ENCODE data around the gene NEDD9. TPM values are rescaled to one million over a fixed set of nuclear protein-coding genes. Genes with fewer than 3 reads are reported as not detected.

Gene NEDD9
- total RNA-seq, 2 experiments from 2014 or later = 72.2 to 80.8 TPM

DNA sequence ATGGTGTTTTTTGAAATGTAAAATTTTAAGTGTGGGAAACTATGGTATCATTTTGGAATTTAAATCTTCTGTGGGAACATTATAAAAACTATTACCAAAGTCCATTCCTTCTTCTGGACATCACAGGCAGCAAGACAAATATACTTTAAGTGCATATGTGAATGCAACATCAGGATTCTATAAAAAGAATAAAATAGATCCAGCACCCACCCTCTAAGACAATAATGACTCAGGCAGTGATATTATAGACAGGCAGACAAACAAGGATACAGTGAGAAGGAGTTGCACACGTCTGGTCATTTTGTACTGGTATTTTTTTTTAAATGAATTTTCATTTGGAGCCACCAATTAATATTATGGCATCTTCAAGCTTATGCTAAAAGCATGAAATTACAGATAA is 21.1 kb upstream of the NEDD9 start:
- POLR2A ChIA-PET = interaction anchor here (2.1 to 2.4 kb wide), 2 partner anchors 11 to 21 kb away, joined by 7 to 11 read pairs; partner anchors contain the start of gene NEDD9
- H3K27ac Mint-ChIP-seq = no peak overlapping the region
- no peak for ATAC-seq (ENCODE audit: low read depth)
- no peak for DNase-seq
- peaks cover 63% of the 10 kb centered on the region for H3K36me3 Mint-ChIP-seq
- H3K4me1 Mint-ChIP-seq = peaks cover 25% of the 10 kb centered on the region
- H3K9me3 Mint-ChIP-seq = peaks cover 8% of the 10 kb centered on the region
- no peak overlapping the region for H3K4me3 Mint-ChIP-seq
- H3K27me3 Mint-ChIP-seq = no peaks in the 10 kb centered on the region

- no peak for ATAC-seq (ENCODE audit: low read depth)
- H3K36me3 Mint-ChIP-seq = peaks cover 67% of the 10 kb centered on the region
- H3K27ac Mint-ChIP-seq = no peak overlapping the region
- peaks cover 17% of the 10 kb centered on the region for H3K4me1 Mint-ChIP-seq
- POLR2A ChIA-PET = interaction anchor here (1.6 kb wide), 1 partner anchor 19 kb away, joined by 4 read pairs; the partner anchor contains the start of gene NEDD9
- DNase-seq = no peak
- no peak overlapping the region for H3K4me3 Mint-ChIP-seq
- peaks cover 12% of the 10 kb centered on the region for H3K9me3 Mint-ChIP-seq
- no peaks in the 10 kb centered on the region for H3K27me3 Mint-ChIP-seq
Measured at GRCh38 chr6:11251553-11252360, 19.3 kb upstream of the NEDD9 start.

- no peaks in the 10 kb centered on the region for H3K27me3 Mint-ChIP-seq
- POLR2A ChIA-PET = no interaction called here
- H3K27ac Mint-ChIP-seq = no peak overlapping the region
- peaks cover 15% of the 10 kb centered on the region for H3K4me1 Mint-ChIP-seq
- no peak overlapping the region for H3K4me3 Mint-ChIP-seq
- H3K9me3 Mint-ChIP-seq = peaks cover 12% of the 10 kb centered on the region
- DNase-seq = no peak
- no peak for ATAC-seq (ENCODE audit: low read depth)
- peaks cover 63% of the 10 kb centered on the region for H3K36me3 Mint-ChIP-seq
Measured at GRCh38 chr6:11250108-11250507, 17.6 kb upstream of the NEDD9 start.

DNA sequence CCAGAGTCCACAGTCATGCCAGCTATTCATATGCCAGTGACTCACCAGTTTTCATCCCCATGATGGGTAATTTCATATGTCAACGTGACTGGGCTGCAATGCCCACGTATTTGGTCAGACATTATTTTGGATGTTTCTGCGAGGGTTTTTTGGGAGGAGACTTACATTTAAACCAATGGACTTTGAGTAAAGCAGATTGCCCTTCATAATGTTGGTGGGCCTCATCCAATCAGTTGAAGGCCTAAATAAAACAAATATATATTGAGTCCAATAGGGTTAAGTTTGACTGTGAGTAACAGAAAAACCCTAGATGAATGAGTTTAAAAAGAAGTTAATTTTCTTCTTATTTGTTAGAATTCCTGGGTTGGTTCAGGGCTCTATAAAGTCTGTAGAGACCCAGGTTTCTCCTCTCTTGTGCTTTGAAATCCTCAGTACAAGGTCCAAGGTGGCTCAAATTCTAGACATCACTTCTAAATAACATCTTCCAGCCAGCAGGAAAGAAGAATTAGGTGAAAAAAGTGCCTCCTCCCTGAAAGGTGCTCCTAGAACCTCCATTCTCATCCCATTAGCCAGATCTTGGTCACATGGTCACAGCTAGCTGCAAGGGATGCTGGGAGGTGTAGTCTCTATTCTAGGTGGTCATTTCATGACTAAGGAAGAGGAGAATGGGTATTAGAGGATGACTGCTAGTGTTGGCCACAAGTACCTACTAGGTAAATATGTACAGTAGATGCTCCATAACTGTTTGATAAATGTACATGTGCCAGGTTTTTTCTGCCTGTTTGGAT is 16.7 kb upstream of the NEDD9 start:
- Mint-ChIP-seq H3K27me3 (no peaks in the 10 kb centered on the region), H3K9me3 (peaks cover 12% of the 10 kb centered on the region), H3K36me3 (peaks cover 66% of the 10 kb centered on the region), H3K4me1 (peaks cover 15% of the 10 kb centered on the region), H3K27ac (no peak overlapping the region), H3K4me3 (no peak overlapping the region)
- ATAC-seq (ENCODE audit: low read depth) (no peak), DNase-seq (no peak)
- POLR2A ChIA-PET = no interaction called here

- ATAC-seq (ENCODE audit: low read depth) = no peak
- Mint-ChIP-seq H3K36me3 (peaks cover 76% of the 10 kb centered on the region), H3K27ac (no peak overlapping the region), H3K9me3 (peaks cover 12% of the 10 kb centered on the region), H3K4me1 (peaks cover 17% of the 10 kb centered on the region), H3K27me3 (no peaks in the 10 kb centered on the region), H3K4me3 (no peak overlapping the region)
- DNase-seq = no peak
- POLR2A ChIA-PET = interaction anchor here (1.1 kb wide), 1 partner anchor 72 kb away, joined by 3 read pairs; no protein-coding TSS in a partner anchor
Measured at GRCh38 chr6:11246722-11247121, 14.3 kb upstream of the NEDD9 start.

DNA sequence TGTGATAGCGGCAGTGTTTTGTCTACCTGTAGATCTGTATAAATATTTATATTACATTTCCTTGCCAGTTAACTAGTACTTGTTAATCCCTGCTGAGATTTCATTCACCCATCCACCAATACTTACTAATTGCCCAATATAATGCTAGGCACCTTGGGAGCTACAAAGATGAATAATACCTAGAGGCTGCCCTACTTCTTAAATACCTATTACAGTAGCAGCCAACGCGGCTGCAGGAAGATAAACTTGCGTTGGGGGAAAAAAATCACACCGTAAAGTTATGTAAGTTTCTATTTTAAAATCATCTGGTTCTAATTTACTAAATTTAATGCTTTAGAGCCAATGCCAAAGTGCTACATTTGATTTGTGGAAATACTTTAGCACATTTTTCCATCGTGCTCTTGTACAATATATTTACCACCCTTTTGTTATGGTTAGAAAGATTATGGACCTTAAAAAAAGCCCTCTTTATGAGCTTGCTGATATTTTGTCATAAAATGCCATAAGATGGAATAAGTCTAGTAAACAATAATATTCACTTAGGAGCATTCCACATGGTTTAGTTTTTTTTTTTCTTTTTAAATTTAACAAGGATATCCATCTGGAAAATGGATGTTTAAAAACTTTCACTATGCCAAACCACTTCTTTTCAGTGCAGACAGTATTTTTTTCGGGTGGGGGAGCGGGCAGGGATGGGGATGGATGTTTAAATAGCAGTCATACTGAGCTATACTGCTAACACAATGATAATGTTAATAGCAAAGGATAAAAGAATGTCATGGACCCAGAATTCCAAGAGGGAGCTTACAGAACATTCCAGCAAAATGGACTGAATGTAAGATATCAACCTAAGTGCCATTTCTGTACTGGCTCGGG is 13.2 kb upstream of the NEDD9 start:
- Mint-ChIP-seq H3K4me3 (no peak overlapping the region), H3K27ac (no peak overlapping the region), H3K9me3 (peaks cover 12% of the 10 kb centered on the region), H3K36me3 (peaks cover 67% of the 10 kb centered on the region), H3K27me3 (no peaks in the 10 kb centered on the region), H3K4me1 (peaks cover 17% of the 10 kb centered on the region)
- POLR2A ChIA-PET = interaction anchor here (0.8 to 1.1 kb wide), 2 partner anchors 13 to 71 kb away, joined by 3 to 4 read pairs; partner anchors contain the start of gene NEDD9
- DNase-seq = no peak
- ATAC-seq (ENCODE audit: low read depth) = no peak

- ATAC-seq (ENCODE audit: low read depth) (no peak), DNase-seq (no peak)
- Mint-ChIP-seq H3K27ac (no peak overlapping the region), H3K36me3 (peaks cover 60% of the 10 kb centered on the region), H3K4me1 (peaks cover 18% of the 10 kb centered on the region), H3K9me3 (peaks cover 9% of the 10 kb centered on the region), H3K4me3 (no peak overlapping the region), H3K27me3 (no peaks in the 10 kb centered on the region)
- POLR2A ChIA-PET = interaction anchor here (0.8 kb wide), 1 partner anchor 12 kb away, joined by 4 read pairs; the partner anchor contains the start of gene NEDD9
Measured at GRCh38 chr6:11244387-11245126, 12.1 kb upstream of the NEDD9 start.

DNA sequence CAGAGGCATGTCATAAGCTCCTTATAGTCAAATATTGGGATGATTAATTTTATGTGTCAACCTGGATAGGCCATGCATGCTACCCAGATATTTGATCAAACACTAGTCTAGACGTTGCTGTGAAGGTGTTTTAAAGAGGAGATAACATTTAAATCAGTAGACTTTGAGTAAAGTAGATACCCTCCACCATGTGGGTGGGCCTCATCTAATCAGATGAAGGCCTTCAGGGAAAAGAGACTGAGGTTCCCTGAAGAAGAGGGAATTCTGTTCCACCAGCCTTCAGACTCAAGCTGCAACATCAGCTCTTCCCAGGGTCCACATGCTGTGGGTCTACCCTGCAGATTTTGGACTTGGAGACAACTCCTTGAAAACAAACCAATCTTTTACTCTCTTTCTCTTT is 11.4 kb upstream of the NEDD9 start:
- DNase-seq (no peak), ATAC-seq (ENCODE audit: low read depth) (no peak)
- Mint-ChIP-seq H3K4me1 (peaks cover 18% of the 10 kb centered on the region), H3K4me3 (no peak overlapping the region), H3K36me3 (peaks cover 53% of the 10 kb centered on the region), H3K27ac (no peak overlapping the region), H3K27me3 (no peaks in the 10 kb centered on the region), H3K9me3 (peaks cover 6% of the 10 kb centered on the region)
- POLR2A ChIA-PET = interaction anchor here (2.6 kb wide), 1 partner anchor 11 kb away, joined by 7 read pairs; no protein-coding TSS in a partner anchor

DNA sequence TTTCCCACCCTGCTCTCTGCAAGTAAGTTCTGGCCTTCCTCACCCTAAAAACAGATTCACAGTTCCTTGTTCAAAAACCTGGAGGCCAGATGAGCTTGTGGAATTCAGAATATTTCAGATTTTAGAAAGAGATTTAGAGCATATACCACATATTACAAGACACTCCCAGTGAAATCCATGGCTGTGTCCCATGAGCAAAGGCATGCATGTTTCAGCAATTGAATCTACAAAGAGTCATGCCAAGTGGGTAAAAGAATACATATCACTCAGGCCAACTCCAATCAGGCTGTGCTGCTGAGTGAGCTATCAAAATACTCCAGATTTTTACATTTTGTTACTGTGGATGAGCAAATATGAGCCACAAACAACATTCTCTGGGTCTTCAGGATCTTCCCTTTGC is 10.2 kb upstream of the NEDD9 start:
- Mint-ChIP-seq H3K9me3 (peaks cover 4% of the 10 kb centered on the region), H3K4me1 (peaks cover 18% of the 10 kb centered on the region), H3K27ac (peak overlapping the region; percentile 21), H3K4me3 (no peak overlapping the region), H3K36me3 (peaks cover 52% of the 10 kb centered on the region), H3K27me3 (no peaks in the 10 kb centered on the region)
- DNase-seq = no peak
- POLR2A ChIA-PET = interaction anchor here (1.2 to 2.6 kb wide), 2 partner anchors 10 to 12 kb away, joined by 7 to 8 read pairs; partner anchors contain the start of gene NEDD9
- ATAC-seq (ENCODE audit: low read depth) = no peak

DNA sequence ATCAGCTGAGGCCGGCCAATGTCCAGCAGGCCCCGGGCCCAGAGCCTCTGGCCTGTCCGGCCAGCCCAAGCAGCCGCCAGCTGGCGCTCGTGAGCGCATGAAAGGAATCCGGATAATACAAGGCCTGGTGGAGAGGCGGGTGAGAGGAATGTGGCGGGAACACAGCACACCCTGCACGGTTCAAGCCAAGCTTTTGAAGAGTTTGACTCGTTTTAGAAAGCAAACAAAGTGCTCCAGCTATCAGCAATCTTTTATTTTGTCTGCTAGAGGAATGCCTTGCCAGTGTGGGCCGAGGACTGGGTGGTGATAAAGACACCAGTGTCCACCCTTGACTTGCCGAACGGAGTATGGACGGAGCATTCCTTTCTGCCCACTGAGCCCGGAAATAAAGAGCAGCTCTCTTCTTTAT is 9.3 kb upstream of the NEDD9 start:
- Mint-ChIP-seq H3K4me3 (no peak overlapping the region), H3K27me3 (no peaks in the 10 kb centered on the region), H3K36me3 (peaks cover 48% of the 10 kb centered on the region), H3K4me1 (peaks cover 14% of the 10 kb centered on the region), H3K9me3 (no peaks in the 10 kb centered on the region), H3K27ac (no peak overlapping the region)
- POLR2A ChIA-PET = interaction anchor here (1.2 to 2.6 kb wide), 2 partner anchors 9 to 13 kb away, joined by 7 to 8 read pairs; partner anchors contain the start of gene NEDD9
- DNase-seq = no peak
- no peak for ATAC-seq (ENCODE audit: low read depth)

- Mint-ChIP-seq H3K36me3 (peaks cover 50% of the 10 kb centered on the region), H3K4me1 (peaks cover 19% of the 10 kb centered on the region), H3K4me3 (no peak overlapping the region), H3K27me3 (no peaks in the 10 kb centered on the region), H3K9me3 (no peaks in the 10 kb centered on the region), H3K27ac (peak overlapping the region; percentile 9)
- ATAC-seq (ENCODE audit: low read depth) (no peak), DNase-seq (no peak)
- POLR2A ChIA-PET = interaction anchor here (1.2 to 2.6 kb wide), 2 partner anchors 8 to 13 kb away, joined by 7 to 8 read pairs; partner anchors contain the start of gene NEDD9
Measured at GRCh38 chr6:11241154-11241792, 8.8 kb upstream of the NEDD9 start.

GRCh38 chr6:11237956-11238355 is 5.5 kb upstream of the NEDD9 start:
- Mint-ChIP-seq H3K4me1 (peaks cover 28% of the 10 kb centered on the region), H3K27ac (no peak overlapping the region), H3K9me3 (no peaks in the 10 kb centered on the region), H3K4me3 (no peak overlapping the region), H3K36me3 (peaks cover 30% of the 10 kb centered on the region), H3K27me3 (no peaks in the 10 kb centered on the region)
- DNase-seq = no peak
- POLR2A ChIA-PET = no interaction called here
- ATAC-seq (ENCODE audit: low read depth) = no peak
